Mesothelial cell of epicardium (in vitro differentiated cells): ENCODE data around the gene HOXD11. TPM values are rescaled to one million over a fixed set of nuclear protein-coding genes. Genes with fewer than 3 reads are reported as not detected.
A peak's percentile ranks its signal among the peaks of the same experiment; 100 is the strongest.

ENCODE experiments used
- DNase-seq, 2 experiments: peaks; one replicate each; pipeline ENCODE4 v3.0.0; 2021; ENCODE audit warnings: low spot score in 2 of 2; ENCODE audit not compliant: unreplicated experiment in 2 of 2
- H3K27ac Mint-ChIP-seq: 2 replicates; pipeline ENCODE4 v1.8.0; 2021; ENCODE audit warnings: mixed read lengths
- H3K27me3 Mint-ChIP-seq: 2 replicates; pipeline ENCODE4 v1.8.0; 2021; ENCODE audit warnings: low read depth, mixed read lengths
- H3K36me3 Mint-ChIP-seq: 2 replicates; pipeline ENCODE4 v1.8.0; 2021; ENCODE audit warnings: mixed read lengths
- H3K4me1 Mint-ChIP-seq: 2 replicates; pipeline ENCODE4 v1.8.0; 2021; ENCODE audit warnings: mixed read lengths
- H3K4me3 Mint-ChIP-seq: 2 replicates; pipeline ENCODE4 v1.8.0; 2021; ENCODE audit warnings: mild to moderate bottlenecking, moderate library complexity, mixed read lengths
- H3K9me3 Mint-ChIP-seq: 2 replicates; pipeline ENCODE4 v1.8.0; 2021; ENCODE audit warnings: mixed read lengths
- total RNA-seq: library from RNA; stranded (reverse); gene quantifications from 3 replicates; pipeline ENCODE4 v1.2.1, GENCODE V29; 2021
- TF ChIP-seq, protein P1 (sequence below): fragments of 200-600 bp; sonication (generic); IDR thresholded peaks from one replicate; pipeline ENCODE4 v1.5.0; 2021; ENCODE audit warnings: antibody characterized with exemption; ENCODE audit not compliant: unreplicated experiment

HOXD11 gene
- total RNA-seq, 1 donor from 2014 or later, result 3.0 TPM

DNA sequence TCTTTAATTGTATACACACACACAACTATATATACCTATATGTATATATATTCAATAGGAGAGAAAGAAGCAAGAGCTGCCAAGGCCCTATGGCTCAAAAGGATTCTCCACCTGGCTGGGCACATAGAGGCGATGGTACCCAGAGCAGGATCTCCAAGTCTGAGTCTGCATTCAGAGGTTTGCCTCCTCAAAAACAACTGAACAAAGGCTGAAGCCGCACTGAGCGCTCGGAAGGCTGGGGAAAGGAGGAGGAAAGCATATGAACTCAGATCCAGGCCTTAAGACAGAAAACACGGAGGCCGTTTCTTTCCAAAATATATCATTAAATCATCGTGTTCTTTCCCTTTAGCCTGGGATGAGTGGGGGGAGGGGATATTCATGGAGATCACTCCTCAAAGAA is 3.9 kb upstream of the HOXD11 start:
- H3K9me3 Mint-ChIP-seq, result no peaks in the 10 kb centered on the region
- H3K27me3 Mint-ChIP-seq, result peaks cover 89% of the 10 kb centered on the region
- DNase-seq, result no peak
- H3K36me3 Mint-ChIP-seq, result no peaks in the 10 kb centered on the region
- no peak overlapping the region for H3K27ac Mint-ChIP-seq
- no peak overlapping the region for H3K4me3 Mint-ChIP-seq
- TF ChIP-seq, protein P1, sequence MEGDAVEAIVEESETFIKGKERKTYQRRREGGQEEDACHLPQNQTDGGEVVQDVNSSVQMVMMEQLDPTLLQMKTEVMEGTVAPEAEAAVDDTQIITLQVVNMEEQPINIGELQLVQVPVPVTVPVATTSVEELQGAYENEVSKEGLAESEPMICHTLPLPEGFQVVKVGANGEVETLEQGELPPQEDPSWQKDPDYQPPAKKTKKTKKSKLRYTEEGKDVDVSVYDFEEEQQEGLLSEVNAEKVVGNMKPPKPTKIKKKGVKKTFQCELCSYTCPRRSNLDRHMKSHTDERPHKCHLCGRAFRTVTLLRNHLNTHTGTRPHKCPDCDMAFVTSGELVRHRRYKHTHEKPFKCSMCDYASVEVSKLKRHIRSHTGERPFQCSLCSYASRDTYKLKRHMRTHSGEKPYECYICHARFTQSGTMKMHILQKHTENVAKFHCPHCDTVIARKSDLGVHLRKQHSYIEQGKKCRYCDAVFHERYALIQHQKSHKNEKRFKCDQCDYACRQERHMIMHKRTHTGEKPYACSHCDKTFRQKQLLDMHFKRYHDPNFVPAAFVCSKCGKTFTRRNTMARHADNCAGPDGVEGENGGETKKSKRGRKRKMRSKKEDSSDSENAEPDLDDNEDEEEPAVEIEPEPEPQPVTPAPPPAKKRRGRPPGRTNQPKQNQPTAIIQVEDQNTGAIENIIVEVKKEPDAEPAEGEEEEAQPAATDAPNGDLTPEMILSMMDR, result no peak
- H3K4me1 Mint-ChIP-seq, result peaks cover 19% of the 10 kb centered on the region

DNA sequence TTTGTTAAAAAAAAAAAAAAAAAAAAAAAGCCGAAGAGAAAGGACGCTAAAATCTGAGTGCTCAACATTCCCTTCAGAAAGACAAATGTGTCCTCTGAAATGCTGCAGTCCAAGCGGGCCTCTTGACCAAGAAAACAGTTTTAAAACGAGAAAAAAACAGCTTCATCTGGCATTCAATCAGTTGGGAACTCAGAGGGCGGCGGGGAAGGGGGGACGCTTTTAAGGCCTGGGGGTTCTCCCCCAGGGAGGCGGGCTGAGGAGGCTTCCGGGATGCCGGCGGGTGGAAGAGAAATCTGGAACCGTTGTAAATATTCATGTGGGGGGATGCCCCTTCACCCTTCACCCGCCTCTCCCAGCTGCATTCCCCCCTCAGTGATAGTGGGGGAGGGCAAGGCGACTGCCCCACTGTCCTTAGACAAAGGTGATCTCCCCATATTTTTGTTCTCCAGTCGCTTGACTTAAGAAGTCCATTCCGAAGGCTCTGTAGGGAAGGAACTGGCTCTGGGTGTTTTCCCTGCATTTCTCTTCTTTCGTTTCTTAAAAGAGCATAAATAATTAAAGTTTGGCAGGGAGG is 3.3 kb upstream of the HOXD11 start:
- no peaks in the 10 kb centered on the region for H3K9me3 Mint-ChIP-seq
- H3K4me1 Mint-ChIP-seq, result peaks cover 20% of the 10 kb centered on the region
- H3K4me3 Mint-ChIP-seq, result peak overlapping the region; percentile 59
- TF ChIP-seq, protein P1, result no peak
- H3K36me3 Mint-ChIP-seq, result no peaks in the 10 kb centered on the region
- no peak for DNase-seq
- H3K27ac Mint-ChIP-seq, result no peak overlapping the region
- peaks cover 89% of the 10 kb centered on the region for H3K27me3 Mint-ChIP-seq

DNA sequence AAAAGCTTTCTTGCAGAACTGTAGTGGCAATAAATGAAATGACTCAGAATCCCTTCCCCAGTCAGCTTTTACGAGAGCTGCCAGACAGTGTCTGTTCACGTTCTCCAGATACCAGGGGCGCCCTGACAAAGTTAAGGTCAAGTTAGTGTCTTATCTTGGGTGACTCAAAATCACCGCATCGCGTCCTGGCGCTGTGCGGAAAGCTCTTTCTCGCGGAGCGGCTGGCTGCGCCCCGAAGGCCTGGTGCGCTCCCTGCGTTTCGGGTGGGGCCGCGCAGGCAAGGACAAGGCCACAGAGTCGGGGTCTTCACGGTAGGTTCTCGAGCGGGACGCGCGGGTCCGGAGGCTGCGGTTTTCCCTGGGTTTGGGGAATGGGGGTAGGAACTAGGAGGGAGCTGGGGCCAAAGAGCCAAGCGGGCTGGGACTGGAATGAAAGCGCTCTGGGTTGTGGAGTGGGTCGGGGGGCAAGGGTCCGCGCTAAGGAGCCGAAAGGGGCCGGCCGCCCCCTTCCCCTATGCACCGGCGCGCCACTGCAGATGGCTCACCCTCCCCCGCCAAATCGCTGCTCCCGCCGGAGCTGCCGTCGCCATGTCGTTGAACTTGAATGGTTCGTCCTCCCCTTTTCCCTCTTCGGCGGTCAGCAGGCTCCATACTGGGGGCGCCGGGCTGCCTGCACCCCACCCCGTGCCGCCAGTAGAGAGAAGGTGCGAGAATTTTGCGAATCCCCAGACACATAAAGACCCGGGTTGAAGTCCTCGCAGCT is 2.6 kb upstream of the HOXD11 start:
- H3K4me3 Mint-ChIP-seq, result peak overlapping the region; percentile 59
- TF ChIP-seq, protein P1, result no peak
- H3K27me3 Mint-ChIP-seq, result peaks cover 89% of the 10 kb centered on the region
- H3K9me3 Mint-ChIP-seq, result no peaks in the 10 kb centered on the region
- H3K36me3 Mint-ChIP-seq, result no peaks in the 10 kb centered on the region
- peak in 1 of 2 experiments; percentile 40 for DNase-seq
- peaks cover 21% of the 10 kb centered on the region for H3K4me1 Mint-ChIP-seq
- peak overlapping the region; percentile 16 for H3K27ac Mint-ChIP-seq

DNA sequence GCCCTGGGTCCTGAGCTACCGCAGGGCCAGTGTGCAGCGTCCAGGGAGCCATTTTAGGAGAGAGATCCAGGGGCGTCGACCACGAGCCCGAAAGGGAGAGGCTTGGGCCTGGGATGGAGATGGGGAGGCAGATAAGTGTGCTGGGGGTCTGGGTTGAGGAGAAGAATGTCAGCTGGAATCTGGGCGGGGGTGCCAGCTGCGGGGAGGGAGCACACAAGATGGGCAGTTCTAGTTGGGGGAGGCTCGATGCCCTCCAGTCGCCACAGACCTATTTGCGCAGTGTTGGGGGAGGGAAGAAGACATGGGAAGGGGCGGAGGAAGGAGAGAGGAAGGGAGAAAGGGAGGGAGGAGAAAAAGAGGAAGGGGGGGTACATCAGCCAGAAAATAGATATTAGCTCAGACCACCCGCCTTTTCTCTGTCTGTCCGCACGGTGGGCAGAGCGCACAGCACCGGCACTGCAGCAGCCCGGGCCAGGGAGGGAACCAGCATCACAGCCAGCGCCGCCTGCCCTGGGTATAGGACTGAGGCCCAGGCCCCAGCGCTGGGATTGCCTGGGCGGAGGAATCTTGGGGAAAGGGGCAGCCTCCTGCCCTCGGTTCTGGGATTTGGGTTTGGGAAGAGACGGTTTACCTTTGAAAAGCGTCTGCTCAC is 1.9 kb upstream of the HOXD11 start:
- Mint-ChIP-seq H3K9me3 (no peaks in the 10 kb centered on the region), H3K36me3 (no peaks in the 10 kb centered on the region), H3K27ac (peak overlapping the region; percentile 16), H3K4me3 (peak overlapping the region; percentile 59), H3K27me3 (peaks cover 90% of the 10 kb centered on the region), H3K4me1 (peaks cover 21% of the 10 kb centered on the region)
- DNase-seq, result peak in 1 of 2 experiments; percentile 40
- TF ChIP-seq, protein P1, result no peak

DNA sequence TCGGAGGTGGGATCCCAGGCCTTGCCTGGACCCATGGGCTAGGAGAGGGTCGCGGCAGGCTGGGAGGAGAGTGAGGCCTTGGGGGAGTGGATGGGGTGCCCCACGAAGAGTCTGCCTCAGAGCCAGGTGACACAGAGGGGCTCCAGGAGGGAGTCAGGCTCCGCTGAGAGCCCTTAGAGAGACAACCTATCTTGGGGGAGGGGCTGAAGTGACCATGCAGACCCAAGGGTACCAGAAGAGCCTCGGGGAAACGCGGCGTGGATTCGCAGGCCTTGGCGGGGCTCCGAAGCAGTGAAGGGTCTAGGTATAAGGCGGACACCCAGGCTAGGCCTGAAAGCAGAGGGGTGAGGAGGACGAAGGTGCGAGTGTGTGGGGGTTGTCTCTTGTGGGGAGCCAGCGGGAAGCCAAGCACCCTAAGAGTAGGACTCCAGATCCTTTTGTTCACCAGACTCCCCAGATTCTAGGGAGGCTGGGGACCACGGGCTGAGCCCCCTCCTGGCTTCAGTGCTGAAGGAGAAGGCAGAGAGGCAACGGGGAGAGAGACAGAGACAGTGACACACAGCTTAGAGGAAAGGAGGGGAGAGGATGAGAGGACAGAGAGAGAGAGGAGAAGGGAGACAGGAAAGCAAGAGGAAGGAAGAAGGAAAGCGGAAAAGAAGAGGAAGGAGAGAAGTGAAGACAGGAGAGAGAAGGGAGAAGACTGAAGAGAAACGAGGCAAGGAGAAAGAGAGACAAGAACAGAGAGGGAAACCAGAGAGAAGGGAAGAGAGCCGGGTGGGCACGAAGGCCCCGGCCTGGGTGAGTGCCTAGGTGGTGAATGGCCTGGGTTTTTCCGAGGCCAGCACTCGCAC is 1.1 kb upstream of the HOXD11 start:
- Mint-ChIP-seq H3K9me3 (no peaks in the 10 kb centered on the region), H3K4me1 (peaks cover 21% of the 10 kb centered on the region), H3K27ac (peak overlapping the region; percentile 29), H3K36me3 (no peaks in the 10 kb centered on the region), H3K4me3 (peak overlapping the region; percentile 63), H3K27me3 (peaks cover 90% of the 10 kb centered on the region)
- TF ChIP-seq, protein P1, result no peak
- no peak for DNase-seq
